Uterus (tissue), 4 donors: Measurements from ENCODE around the gene FAM83D. TPM values are rescaled to one million over a fixed set of nuclear protein-coding genes. Genes with fewer than 3 reads are reported as not detected.

Experiments used
- DNase-seq, 2 donors: peaks; one replicate each; pipeline ENCODE4 v3.0.0-alpha.2; 2019 to 2020
- H3K27ac ChIP-seq, 2 donors: fragments of 200-600 bp; sonication (generic); 1 replicate in 1 of 2; 2 replicates in 1 of 2; pipeline ENCODE4 v1.5.1; 2016 to 2018
- H3K27me3 ChIP-seq, 2 donors: fragments of 200-600 bp; sonication (generic); one replicate each; pipeline ENCODE4 v1.5.1; 2018 to 2019; ENCODE audit warnings: control low read depth in 1 of 2
- H3K36me3 ChIP-seq, 2 donors: fragments of 200-600 bp; sonication (generic); one replicate each; pipeline ENCODE4 v1.5.1; 2019; ENCODE audit warnings: control low read depth in 1 of 2
- H3K4me1 ChIP-seq, 2 donors: fragments of 200-600 bp; sonication (generic); one replicate each; pipeline ENCODE4 v1.5.1; 2018 to 2019; ENCODE audit warnings: control low read depth in 1 of 2
- H3K4me3 ChIP-seq, 2 donors: fragments of 200-600 bp; sonication (generic); 1 replicate in 1 of 2; 2 replicates in 1 of 2; pipeline ENCODE4 v1.5.1; 2018 to 2019; ENCODE audit warnings: mild to moderate bottlenecking in 1 of 2
- H3K9me3 ChIP-seq, 2 donors: fragments of 200-600 bp; sonication (generic); one replicate each; pipeline ENCODE4 v1.5.1; 2019; ENCODE audit warnings: control low read depth in 1 of 2
- CTCF ChIP-seq, 4 experiments: fragments of 200-600 bp in 2 of 4; fragments of 450-650 bp in 2 of 4; sonication (generic) in 2 of 4; IDR thresholded peaks; one replicate each; pipeline ENCODE4 v1.5.1; 2016 to 2019; ENCODE audit warnings: antibody characterized with exemption in 4 of 4, mild to moderate bottlenecking in 2 of 4, moderate library complexity in 1 of 4
- POLR2A ChIP-seq, 2 donors: fragments of 450-650 bp; IDR thresholded peaks; one replicate each; pipeline ENCODE4 v1.6.1; 2016; ENCODE audit warnings: antibody characterized with exemption in 2 of 2, mild to moderate bottlenecking in 1 of 2, moderate library complexity in 1 of 2
- intact Hi-C: fragments of 100-400 bp; cut with DNase I; formaldehyde crosslinking; loops from one replicate; pipeline ENCODE4 v1.15.1; 2023; ENCODE audit warnings: low total_unique reads
- total RNA-seq, 4 donors: library from RNA; depleted of rRNA in 3 of 4; stranded (reverse); fragments of >200 nt in 3 of 4; gene quantifications; one replicate each; pipeline versions ENCODE4 v1.1.0 to v1.2.4, GENCODE V29; 2014 to 2023
- donor health status: DM: yes; HTN: yes; CAD: no.

The FAM83D gene
- total RNA-seq, 4 donors from 2014 or later, result 0.61 to 15.1 TPM; not detected in 2

GRCh38 chr20:38918172-38918571 is 8.0 kb upstream of the FAM83D start:
- H3K27ac ChIP-seq, result no peak overlapping the region
- H3K27me3 ChIP-seq, result no peaks in the 10 kb centered on the region
- TF ChIP-seq POLR2A (IDR thresholded peaks at IDR 0.05) (no peak), CTCF (IDR thresholded peaks at IDR 0.05) (no peak)
- H3K36me3 ChIP-seq, result no peaks in the 10 kb centered on the region
- H3K9me3 ChIP-seq, result no peaks in the 10 kb centered on the region
- H3K4me1 ChIP-seq, result no peaks in the 10 kb centered on the region
- DNase-seq, result no peak
- H3K4me3 ChIP-seq, result no peak overlapping the region
- intact Hi-C loops, result no loop called here

GRCh38 chr20:38919683-38920082 is 6.5 kb upstream of the FAM83D start:
- DNase-seq, result no peak
- no peak overlapping the region for H3K27ac ChIP-seq
- H3K4me1 ChIP-seq, result no peaks in the 10 kb centered on the region
- no peak overlapping the region for H3K4me3 ChIP-seq
- TF ChIP-seq CTCF (IDR thresholded peaks at IDR 0.05) (no peak), POLR2A (IDR thresholded peaks at IDR 0.05) (no peak)
- no peaks in the 10 kb centered on the region for H3K36me3 ChIP-seq
- H3K27me3 ChIP-seq, result no peaks in the 10 kb centered on the region
- intact Hi-C loops, result no loop called here
- no peaks in the 10 kb centered on the region for H3K9me3 ChIP-seq

- H3K9me3 ChIP-seq, result no peaks in the 10 kb centered on the region
- intact Hi-C loops, result no loop called here
- H3K4me3 ChIP-seq, result no peak overlapping the region
- no peaks in the 10 kb centered on the region for H3K36me3 ChIP-seq
- H3K4me1 ChIP-seq, result no peaks in the 10 kb centered on the region
- no peak overlapping the region for H3K27ac ChIP-seq
- no peak for TF ChIP-seq POLR2A (IDR thresholded peaks at IDR 0.05)
- no peak for TF ChIP-seq CTCF (IDR thresholded peaks at IDR 0.05)
- H3K27me3 ChIP-seq, result no peaks in the 10 kb centered on the region
- DNase-seq, result no peak
Measured at GRCh38 chr20:38920411-38920810, 5.8 kb upstream of the FAM83D start.

- H3K27ac ChIP-seq, result no peak overlapping the region
- no peaks in the 10 kb centered on the region for H3K27me3 ChIP-seq
- no peak for TF ChIP-seq POLR2A (IDR thresholded peaks at IDR 0.05)
- TF ChIP-seq CTCF (IDR thresholded peaks at IDR 0.05), result no peak
- no peak overlapping the region for H3K4me3 ChIP-seq
- intact Hi-C loops, result no loop called here
- DNase-seq, result no peak
- H3K4me1 ChIP-seq, result no peaks in the 10 kb centered on the region
- H3K9me3 ChIP-seq, result no peaks in the 10 kb centered on the region
- no peaks in the 10 kb centered on the region for H3K36me3 ChIP-seq
Measured at GRCh38 chr20:38920851-38921250, 5.4 kb upstream of the FAM83D start.

- no peaks in the 10 kb centered on the region for H3K27me3 ChIP-seq
- no peaks in the 10 kb centered on the region for H3K36me3 ChIP-seq
- intact Hi-C loops, result no loop called here
- H3K4me1 ChIP-seq, result peaks cover 0 to 6% of the 10 kb centered on the region in 2 donors
- TF ChIP-seq CTCF (IDR thresholded peaks at IDR 0.05) (no peak), POLR2A (IDR thresholded peaks at IDR 0.05) (no peak)
- H3K9me3 ChIP-seq, result no peaks in the 10 kb centered on the region
- no peak overlapping the region for H3K27ac ChIP-seq
- no peak overlapping the region for H3K4me3 ChIP-seq
- no peak for DNase-seq
Measured at GRCh38 chr20:38924718-38925117, 1.5 kb upstream of the FAM83D start.
